GM12891 (cell line): ENCODE measurements around the gene SLC12A3.
A peak's percentile ranks its signal among the peaks of the same experiment; 100 is the strongest.
"Not testable (repeated sequence)": the region's sequence is repeated elsewhere in the genome, so short reads cannot be mapped to it uniquely, and the experiment has no call there.

ENCODE experiments used
- DNase-seq: peaks from one replicate; pipeline ENCODE4 v3.0.0; 2011; ENCODE audit warnings: low spot score; ENCODE audit not compliant: insufficient read length
- FAIRE-seq: peaks from 2 replicates; lab custom pipeline; 2011; peaks lifted over from hg19 to GRCh38; lab: Jason Lieb, UNC
- PAX5 ChIP-seq: IDR thresholded peaks from 2 replicates; pipeline ENCODE4 v1.6.1; 2011; ENCODE audit warnings: low read length, moderate library complexity, mild to moderate bottlenecking; ENCODE audit not compliant: insufficient read depth, severe bottlenecking
- POLR2A ChIP-seq: IDR thresholded peaks from 2 replicates; pipeline ENCODE4 v1.6.1; 2011; ENCODE audit warnings: low read depth, low read length, control low read depth
- POLR2AphosphoS5 ChIP-seq: IDR thresholded peaks from 2 replicates; pipeline ENCODE4 v1.6.1; 2011; ENCODE audit warnings: low read depth, low read length, control low read depth
- POU2F2 ChIP-seq: IDR thresholded peaks from 2 replicates; pipeline ENCODE4 v1.6.1; 2011; ENCODE audit warnings: low read depth, mild to moderate bottlenecking, control low read depth, low read length, moderate library complexity
- SPI1 ChIP-seq: IDR thresholded peaks from 2 replicates; pipeline ENCODE4 v1.6.1; 2011; ENCODE audit warnings: low read depth, low read length, control low read depth
- TAF1 ChIP-seq: IDR thresholded peaks from 2 replicates; pipeline ENCODE4 v1.6.1; 2011; ENCODE audit warnings: low read depth, low read length, control low read depth

Gene SLC12A3

GRCh38 chr16:56866955-56867830 lies 2.2 kb downstream of the SLC12A3 start:
- DNase-seq: no peak
- TF ChIP-seq SPI1 (no peak), PAX5 (no peak), TAF1 (no peak), POLR2A (no peak), POLR2AphosphoS5 (no peak), POU2F2 (no peak)
- peak; percentile 76 for FAIRE-seq

GRCh38 chr16:56868175-56868574 lies 3.2 kb downstream of the SLC12A3 start:
- no peak for DNase-seq
- FAIRE-seq: peak; percentile 31
- TF ChIP-seq POLR2A: no peak
- TF ChIP-seq POLR2AphosphoS5: no peak

GRCh38 chr16:56868766-56869165 lies 3.8 kb downstream of the SLC12A3 start:
- DNase-seq, FAIRE-seq: not testable (repeated sequence)

GRCh38 chr16:56869513-56870275 lies 4.7 kb downstream of the SLC12A3 start:
- FAIRE-seq (peak; percentile 47), DNase-seq (no peak)
- no peak for TF ChIP-seq SPI1
- TF ChIP-seq POU2F2: no peak
- TF ChIP-seq POLR2A: no peak
- TF ChIP-seq PAX5: no peak
- no peak for TF ChIP-seq TAF1
- no peak for TF ChIP-seq POLR2AphosphoS5

GRCh38 chr16:56870276-56870888 lies 5.4 kb downstream of the SLC12A3 start:
- DNase-seq (no peak), FAIRE-seq (no peak)
- no peak for TF ChIP-seq TAF1
- TF ChIP-seq POLR2A: no peak
- TF ChIP-seq POU2F2: no peak
- TF ChIP-seq POLR2AphosphoS5: no peak
- TF ChIP-seq SPI1: no peak
- TF ChIP-seq PAX5: no peak

- peak; percentile 95 for TF ChIP-seq SPI1
- no peak for TF ChIP-seq POLR2A
- peak; percentile 72 for TF ChIP-seq POU2F2
- TF ChIP-seq PAX5: peak; percentile 67
- no peak for TF ChIP-seq POLR2AphosphoS5
- TF ChIP-seq TAF1: no peak
Observed at GRCh38 chr16:56871172-56871593, 6.2 kb downstream of the SLC12A3 start.

GRCh38 chr16:56872863-56873391 lies 7.9 kb downstream of the SLC12A3 start:
- no peak for FAIRE-seq
- no peak for TF ChIP-seq PAX5
- no peak for TF ChIP-seq POLR2A
- TF ChIP-seq TAF1: no peak
- TF ChIP-seq POU2F2: no peak
- TF ChIP-seq SPI1: no peak
- no peak for TF ChIP-seq POLR2AphosphoS5
- no peak for DNase-seq

More at GRCh38 chr16:56871172-56871593, 6.2 kb downstream of the SLC12A3 start:
- FAIRE-seq (peak; percentile 52), DNase-seq (no peak)

- FAIRE-seq (no peak), DNase-seq (no peak)
Observed at GRCh38 chr16:56874800-56875199, 9.8 kb downstream of the SLC12A3 start.

GRCh38 chr16:56876048-56876447 lies 11.0 kb downstream of the SLC12A3 start:
- no peak for TF ChIP-seq PAX5
- TF ChIP-seq SPI1: no peak
- no peak for TF ChIP-seq POLR2A
- no peak for TF ChIP-seq POLR2AphosphoS5
- TF ChIP-seq POU2F2: no peak
- TF ChIP-seq TAF1: no peak
- DNase-seq (no peak), FAIRE-seq (no peak)

More at GRCh38 chr16:56874800-56875199, 9.8 kb downstream of the SLC12A3 start:
- no peak for TF ChIP-seq POLR2AphosphoS5
- TF ChIP-seq TAF1: no peak
- TF ChIP-seq SPI1: no peak
- no peak for TF ChIP-seq PAX5
- no peak for TF ChIP-seq POU2F2
- TF ChIP-seq POLR2A: no peak
